Activated CD4-positive, alpha-beta T cell treated with anti-CD3 and anti-CD28 coated beads, Interleukin-2, amount 50 U/mL, for 48 hours (primary cell): Measurements from ENCODE around the gene CLIP3.
"Not testable (repeated sequence)": the region's sequence is repeated elsewhere in the genome, so short reads cannot be mapped to it uniquely, and the experiment has no call there.

Source experiments
- DNase-seq, 2 experiments: peaks; one replicate each; pipeline ENCODE4 v3.0.0-alpha.2; 2020

Gene CLIP3

DNA sequence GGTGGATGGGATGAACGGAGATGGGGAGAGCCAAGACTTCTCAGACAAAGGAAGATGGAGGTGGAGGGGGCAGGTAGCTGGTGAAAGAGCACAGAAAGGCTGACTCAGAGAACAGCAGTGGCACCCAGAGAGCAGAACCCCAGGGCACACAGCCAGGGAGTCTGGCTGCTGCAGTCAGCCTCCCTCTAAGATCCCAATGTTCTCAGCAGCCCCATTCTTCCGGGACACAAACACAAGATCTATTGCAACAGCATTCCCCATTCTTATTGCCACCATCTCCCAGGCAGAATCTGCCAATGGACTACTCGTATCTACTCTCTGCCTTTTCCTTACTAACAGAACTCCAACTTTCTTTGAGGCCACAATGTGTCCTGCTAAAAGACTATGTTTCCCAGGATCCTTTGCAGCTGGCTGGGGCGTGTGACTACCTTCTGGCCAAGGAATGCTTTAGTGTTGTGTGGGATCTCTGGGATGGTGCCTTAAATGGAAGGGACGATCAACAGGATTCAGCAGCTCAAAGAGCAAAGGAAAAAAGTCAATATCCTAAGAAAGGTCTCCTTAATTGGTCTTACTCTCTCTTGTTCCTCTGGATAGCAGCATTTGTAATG lies 13.9 kb upstream of the CLIP3 start:
- DNase-seq: no peak

- no peak for DNase-seq
These were observed 11.3 kb upstream of the CLIP3 start for GRCh38 chr19:36043952-36044351.

DNA sequence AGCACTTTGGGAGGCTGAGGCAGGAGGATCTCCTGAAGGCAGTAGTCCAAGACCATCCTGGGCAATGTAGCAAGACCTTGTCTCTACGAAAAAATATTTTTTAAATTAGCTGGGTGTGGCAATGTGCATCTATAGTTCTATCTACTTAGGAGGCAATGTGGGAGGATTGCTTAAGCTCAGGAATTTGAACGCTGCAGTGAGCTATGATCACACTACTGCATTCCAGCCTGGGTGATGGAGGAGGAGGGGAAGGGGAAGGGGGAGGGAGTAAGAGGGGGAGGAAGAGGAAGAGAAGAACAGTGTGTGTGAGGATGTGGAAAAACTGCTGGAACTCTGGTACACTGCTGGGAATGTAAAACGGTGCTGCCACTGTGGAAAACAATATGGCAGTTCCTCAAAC lies 9.2 kb upstream of the CLIP3 start:
- no peak for DNase-seq

- DNase-seq: not testable (repeated sequence)
These were observed 8.4 kb upstream of the CLIP3 start for GRCh38 chr19:36041092-36041491.

DNA sequence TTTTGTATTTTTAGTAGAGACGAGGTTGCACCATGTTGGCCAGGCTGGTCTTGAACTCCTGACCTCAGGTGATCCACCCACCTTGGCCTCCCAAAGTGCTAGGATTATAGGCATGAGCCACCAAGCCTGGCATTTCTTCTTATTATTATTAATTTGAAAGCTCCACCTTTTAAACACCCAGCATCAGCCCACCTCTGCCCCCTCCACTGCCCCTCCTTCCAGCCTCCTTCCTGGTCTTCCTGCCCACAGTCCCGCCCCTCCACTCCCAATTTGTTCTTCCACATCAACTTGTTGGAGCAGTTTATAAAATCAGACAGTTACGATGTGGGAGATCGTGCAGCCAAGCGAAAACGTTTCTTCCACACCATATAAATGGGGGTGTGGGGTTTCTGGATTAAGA lies 7.8 kb upstream of the CLIP3 start:
- DNase-seq: no peak

GRCh38 chr19:36031308-36031707 lies 1.4 kb downstream of the CLIP3 start:
- DNase-seq: no peak

- no peak for DNase-seq
These were observed 2.2 kb downstream of the CLIP3 start for GRCh38 chr19:36030264-36031148.

GRCh38 chr19:36028313-36029041 lies 4.2 kb downstream of the CLIP3 start:
- DNase-seq: no peak

- DNase-seq: no peak
These were observed 5.0 kb downstream of the CLIP3 start for GRCh38 chr19:36027696-36028095.

DNA sequence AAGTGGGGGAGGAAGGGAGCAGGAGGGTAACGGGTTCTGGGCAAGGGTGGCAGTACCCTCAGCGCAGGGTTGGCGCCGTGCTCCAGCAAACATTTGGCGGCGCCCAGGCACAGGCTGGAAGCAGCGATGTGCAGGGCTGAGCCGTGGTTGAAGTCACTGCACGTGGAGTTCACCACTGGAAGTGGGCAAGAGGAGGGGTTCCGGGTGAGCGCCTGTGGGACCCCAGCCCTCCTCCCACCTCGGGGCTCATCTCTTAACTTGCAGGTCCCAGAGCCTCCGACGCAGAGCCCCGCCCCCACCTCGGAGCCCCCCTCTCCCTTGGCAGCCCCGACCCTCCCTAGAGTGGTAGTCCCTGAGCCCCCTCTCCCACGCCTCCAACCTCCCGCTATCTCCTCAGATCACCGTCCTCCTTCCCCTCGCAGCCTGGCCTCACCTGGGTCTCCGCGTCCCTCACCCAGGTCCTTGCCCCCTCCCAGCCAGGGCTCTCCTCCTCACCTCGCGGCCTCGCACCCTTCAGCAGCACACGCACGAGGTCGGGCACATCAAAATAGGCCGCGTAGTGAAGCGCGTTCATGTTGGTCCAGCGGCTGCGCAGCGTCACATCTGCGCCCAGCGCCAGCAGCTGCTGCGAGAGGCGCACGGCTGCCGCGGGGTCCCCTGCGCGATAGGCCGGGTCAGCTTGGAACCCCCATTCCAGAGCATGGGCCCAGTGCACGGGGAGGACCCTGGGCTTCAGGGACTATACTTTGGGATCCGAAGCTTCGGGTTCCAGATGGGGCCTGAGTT lies 6.4 kb downstream of the CLIP3 start:
- DNase-seq: no peak

- no peak for DNase-seq
These were observed 7.1 kb downstream of the CLIP3 start for GRCh38 chr19:36025541-36025940.

GRCh38 chr19:36023432-36023831 lies 9.2 kb downstream of the CLIP3 start:
- DNase-seq: no peak

- no peak for DNase-seq
These were observed 13.5 kb downstream of the CLIP3 start for GRCh38 chr19:36019061-36019670.

DNA sequence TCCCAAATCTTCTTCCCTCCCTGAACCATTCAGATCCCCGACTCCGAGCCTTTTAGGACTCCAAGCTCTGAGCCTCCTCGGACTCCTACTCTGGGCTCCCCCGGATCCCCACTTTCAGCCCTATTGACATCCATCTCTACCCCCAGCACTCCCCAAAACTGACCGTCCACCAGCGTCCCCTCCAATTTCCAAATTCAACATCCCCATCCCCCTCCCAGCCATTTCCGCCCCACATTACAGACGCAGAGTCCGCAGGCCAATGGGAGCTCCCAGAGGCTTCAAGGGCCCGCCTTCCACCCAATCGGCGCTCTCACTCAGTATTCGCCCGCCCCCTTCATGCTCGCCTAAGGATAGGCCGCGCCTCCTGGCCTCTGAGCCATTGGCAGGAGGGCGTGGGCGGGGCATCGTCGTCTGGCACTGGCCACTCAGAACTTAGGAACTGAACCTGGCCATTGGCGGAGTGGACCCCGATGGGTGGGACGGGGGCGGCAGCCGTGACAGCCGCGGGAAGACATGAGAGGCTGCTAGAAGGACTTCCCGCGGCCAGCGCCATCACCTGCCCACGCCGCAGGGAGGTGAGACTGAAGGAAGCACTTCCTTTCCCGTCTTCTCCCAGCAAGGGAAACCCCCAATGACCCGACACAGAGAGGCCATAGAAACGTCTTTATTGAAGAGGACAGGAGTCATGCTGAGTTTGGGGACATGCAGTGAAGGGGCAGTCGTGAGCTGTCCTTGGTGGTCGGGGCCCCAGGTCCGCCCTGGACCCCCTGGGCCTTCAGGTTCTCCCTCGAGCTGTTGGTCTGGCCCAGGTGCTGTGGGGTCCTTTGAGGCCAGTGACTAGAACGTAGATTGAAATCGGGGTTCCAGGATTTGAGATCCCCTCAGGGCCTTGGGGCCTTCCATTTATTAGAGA lies 18.4 kb downstream of the CLIP3 start, which contains the start of gene ALKBH6:
TSS of gene ALKBH6 (minus strand) at position 202 of the 913 bp plus-strand sequence. CDS start 816 bp downstream, outside the sequence.
- DNase-seq: peak; percentile 100

- no peak for DNase-seq
These were observed 19.2 kb downstream of the CLIP3 start for GRCh38 chr19:36013280-36014011.

- DNase-seq: no peak
These were observed 22.3 kb downstream of the CLIP3 start for GRCh38 chr19:36010402-36010801.

DNA sequence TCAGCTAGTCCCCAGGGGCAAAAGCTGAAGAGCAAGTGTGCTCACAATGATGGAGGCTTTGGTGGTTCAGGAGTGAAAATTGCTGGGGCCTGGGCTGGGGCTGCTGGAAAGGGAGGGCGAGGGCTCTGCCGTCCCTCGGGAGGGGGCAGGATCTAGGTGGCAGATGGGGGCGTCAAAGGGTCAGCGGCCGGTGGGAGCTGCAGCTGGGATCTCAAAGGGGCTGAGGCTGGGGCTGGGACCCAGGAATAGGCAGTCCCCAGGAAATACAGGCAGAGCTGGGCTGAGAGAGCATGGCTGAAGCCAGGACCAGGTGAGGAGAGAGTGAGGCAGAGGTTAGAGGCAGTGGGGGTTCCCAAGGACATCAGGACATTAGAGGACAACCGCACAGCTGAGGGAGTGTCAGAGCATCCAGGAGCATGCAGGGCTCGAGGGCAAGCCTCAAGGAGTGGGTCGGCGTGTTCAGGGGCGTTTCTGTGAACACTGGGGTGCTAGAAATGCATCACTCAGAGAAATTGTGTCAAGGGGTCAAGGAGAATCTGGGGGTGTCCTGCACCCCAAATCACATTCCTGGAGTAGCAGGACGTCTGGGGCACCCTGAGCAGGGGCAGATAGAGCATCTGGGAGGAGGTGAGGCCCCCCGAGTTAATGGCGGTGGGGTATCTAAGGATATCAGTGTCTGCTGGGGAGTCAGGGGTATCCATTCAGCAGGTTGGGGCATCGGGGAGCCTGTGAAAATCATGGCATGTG lies 22.9 kb downstream of the CLIP3 start:
- no peak for DNase-seq

GRCh38 chr19:36009220-36009619 lies 23.5 kb downstream of the CLIP3 start:
- DNase-seq: peak; percentile 58 to 67

DNA sequence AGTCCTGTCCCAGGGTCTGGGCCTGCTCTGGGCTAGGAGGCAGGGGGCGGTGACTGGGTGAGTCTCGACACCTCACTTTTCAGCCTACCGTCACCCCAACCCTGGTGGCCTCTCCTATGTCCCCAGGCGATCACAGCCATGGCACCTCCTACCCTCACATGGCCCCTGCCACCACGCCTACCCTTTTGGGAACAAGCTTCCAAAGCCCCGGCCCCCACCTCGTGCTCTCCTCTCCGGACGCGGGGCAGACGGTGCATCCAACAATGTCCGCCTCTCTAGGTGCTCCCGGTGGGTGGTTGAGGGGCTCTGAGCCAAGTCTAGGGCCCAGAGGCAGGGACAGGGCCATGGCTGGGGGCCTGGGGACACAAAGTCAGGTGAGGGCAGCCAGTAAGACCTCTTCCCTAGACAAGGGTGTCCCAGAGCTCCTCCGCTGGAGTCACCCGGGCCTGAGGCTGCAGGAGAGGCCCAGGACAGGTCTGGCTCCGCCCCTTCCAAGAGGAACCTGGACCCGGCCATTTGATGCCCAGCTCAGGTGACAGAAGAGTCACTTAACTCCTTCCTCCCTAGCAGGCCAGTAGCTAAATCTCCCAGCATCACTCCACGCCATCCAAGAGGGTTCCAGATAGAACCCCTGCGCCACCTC lies 24.2 kb downstream of the CLIP3 start, which contains the start of gene SYNE4:
TSS of gene SYNE4 (minus strand) at position 478 of the 643 bp plus-strand sequence. CDS start at position 346, 132 bp downstream.
- no peak for DNase-seq
